SU-DHL-6 (cell line): Measurements from ENCODE around the gene CANT1.

Experiments used
- CTCF ChIP-seq: fragments of 200-600 bp; sonication (generic); IDR thresholded peaks from one replicate; pipeline ENCODE4 v1.5.1; 2017; ENCODE audit warnings: antibody characterized with exemption, mild to moderate bottlenecking, low read length, moderate library complexity; ENCODE audit not compliant: insufficient read depth, poor library complexity, severe bottlenecking
- EZH2phosphoT487 ChIP-seq: fragments of 200-600 bp; sonication (generic), shearing (Covaris generic); conservative IDR thresholded peaks from 2 replicates; pipeline ENCODE4 v1.6.1; 2018; ENCODE audit warnings: mild to moderate bottlenecking, antibody characterized with exemption, low read length, moderate library complexity, mixed read lengths

GRCh38 chr17:78957128-78957527, 52.4 kb downstream of the CANT1 start:
- TF ChIP-seq CTCF (no peak), EZH2phosphoT487 (no peak)
